Dedifferentiated amniotic fluid mesenchymal stem cell (primary cell): ENCODE data around the gene SPAG9.

Experiments used
- DNase-seq: peaks from one replicate; pipeline ENCODE4 v3.0.0-alpha.2; 2016; ENCODE audit errors: extremely low spot score

SPAG9 gene

DNA sequence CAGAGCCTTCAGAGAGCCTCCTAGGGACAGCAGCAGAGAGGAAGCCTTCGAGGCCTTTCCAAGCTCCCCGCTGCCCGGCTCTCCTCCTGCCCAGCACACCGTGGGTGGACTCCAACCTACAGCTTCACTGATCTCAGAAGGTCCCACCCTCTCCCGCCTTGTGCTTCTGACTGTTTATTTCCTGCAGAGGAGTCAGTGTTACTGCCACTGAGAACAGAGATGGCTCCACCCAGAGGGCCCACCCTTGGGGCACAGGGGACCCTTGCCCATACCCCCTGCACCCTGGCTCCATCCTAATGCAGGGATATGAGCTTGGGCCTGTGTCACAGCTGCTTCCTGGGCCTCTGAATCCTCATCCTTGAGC lies 201.8 kb downstream of the SPAG9 start:
- no peak for DNase-seq

- DNase-seq = no peak
Measured at GRCh38 chr17:50918071-50918932, 202.4 kb downstream of the SPAG9 start.

- no peak for DNase-seq
Measured at GRCh38 chr17:50917418-50917743, 203.3 kb downstream of the SPAG9 start.

DNA sequence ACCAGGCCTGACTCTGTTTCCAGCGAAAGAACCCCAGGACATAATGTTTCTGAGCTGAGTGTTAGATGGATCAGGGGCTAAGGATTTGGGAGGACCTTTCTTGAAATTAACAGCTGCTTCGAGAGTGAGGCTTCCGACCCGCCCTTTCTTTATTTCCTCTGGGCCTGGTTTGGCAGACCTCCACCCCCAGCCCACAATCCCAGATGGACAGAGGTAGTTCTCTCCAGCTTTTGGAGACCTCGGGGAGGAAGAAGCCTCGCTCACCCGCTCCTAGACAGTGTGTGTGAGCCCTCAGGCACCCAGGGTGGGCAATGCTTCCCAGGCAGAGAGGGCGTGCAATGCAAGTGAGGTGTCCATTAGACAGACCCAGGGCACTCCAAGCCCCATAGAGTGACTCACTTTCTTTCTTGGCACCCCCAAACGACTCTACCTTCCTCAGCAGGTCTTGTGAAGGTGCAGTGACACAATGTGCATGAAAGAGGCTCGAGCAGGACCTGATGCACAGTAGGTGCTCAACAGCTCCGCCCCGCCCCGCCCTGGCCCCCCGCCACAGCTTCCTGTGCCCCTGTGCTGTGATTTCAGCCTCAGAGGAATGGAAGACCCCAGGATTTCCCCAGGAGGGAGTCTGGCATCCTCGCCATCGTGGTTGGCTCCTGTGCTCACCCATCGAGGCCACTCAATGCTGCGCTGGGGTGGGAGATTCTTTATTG lies 203.8 kb downstream of the SPAG9 start:
- DNase-seq = no peak

GRCh38 chr17:50916026-50916707 lies 204.5 kb downstream of the SPAG9 start:
- no peak for DNase-seq

DNA sequence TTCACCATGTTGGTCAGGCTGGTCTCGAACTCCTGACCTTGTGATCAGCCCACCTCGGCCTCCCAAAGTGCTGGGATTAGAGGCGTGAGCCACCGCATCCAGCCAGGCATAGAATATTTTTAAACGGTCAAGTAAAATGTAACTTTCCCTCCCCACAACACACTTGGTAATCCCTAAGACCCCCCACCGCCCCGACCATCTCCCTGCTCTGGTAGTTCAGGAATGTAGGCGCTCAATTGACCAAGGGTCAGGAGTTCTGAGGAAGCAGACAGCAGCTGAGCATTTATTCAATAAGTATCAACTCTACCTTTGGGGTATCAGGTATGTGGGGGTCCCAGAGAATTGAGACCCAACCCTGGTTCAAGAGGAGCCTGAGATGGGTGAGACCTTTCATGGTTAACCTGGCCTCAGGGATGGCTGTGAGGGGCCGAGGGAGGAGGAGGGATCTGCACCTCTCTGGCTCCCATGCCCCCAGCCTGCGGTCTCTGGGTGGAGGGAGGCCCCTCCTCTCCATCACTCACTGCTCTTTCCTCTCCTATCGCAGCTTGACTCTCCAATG lies 206.1 kb downstream of the SPAG9 start:
- no peak for DNase-seq

- DNase-seq = no peak
Measured at GRCh38 chr17:50913120-50913519, 207.5 kb downstream of the SPAG9 start.
